Stimulated activated CD8-positive, alpha-beta memory T cell treated with anti-CD3 and anti-CD28 coated beads, Interleukin-12 subunit alpha, Interleukin-12 subunit beta, amount 100 ng/mL, for 24 hours (primary cell): ENCODE data around the gene NOLC1.

ENCODE experiments used
- DNase-seq: peaks from one replicate; pipeline ENCODE4 v3.0.0-alpha.2; 2020; ENCODE audit errors: extremely low read depth

NOLC1 gene

GRCh38 chr10:102121739-102122372, 30.3 kb upstream of the NOLC1 start:
- no peak for DNase-seq

- DNase-seq: no peak
Measured at GRCh38 chr10:102122450-102122849, 29.7 kb upstream of the NOLC1 start.

- DNase-seq: no peak
Measured at GRCh38 chr10:102123223-102123622, 29.0 kb upstream of the NOLC1 start.

GRCh38 chr10:102131286-102132170, 20.7 kb upstream of the NOLC1 start:
- DNase-seq: no peak

- no peak for DNase-seq
Measured at GRCh38 chr10:102132193-102132562, 20.0 kb upstream of the NOLC1 start.

- peak; percentile 94 for DNase-seq
Measured at GRCh38 chr10:102132563-102133372, 19.4 kb upstream of the NOLC1 start, which contains the start of gene PPRC1. Gene PPRC1, plus strand, starts transcription at chr10:102133040. Its CDS starts 29 bp downstream, at chr10:102133069.

GRCh38 chr10:102133373-102134195, 18.6 kb upstream of the NOLC1 start:
- DNase-seq: peak; percentile 45

- no peak for DNase-seq
Measured at GRCh38 chr10:102134416-102134815, 17.8 kb upstream of the NOLC1 start.

GRCh38 chr10:102135956-102136526, 16.1 kb upstream of the NOLC1 start:
- DNase-seq: no peak

- no peak for DNase-seq
Measured at GRCh38 chr10:102139281-102140110, 12.7 kb upstream of the NOLC1 start.

GRCh38 chr10:102140218-102140617, 12.0 kb upstream of the NOLC1 start:
- no peak for DNase-seq

GRCh38 chr10:102140913-102141540, 11.2 kb upstream of the NOLC1 start:
- DNase-seq: no peak

GRCh38 chr10:102141583-102142107, 10.5 kb upstream of the NOLC1 start:
- no peak for DNase-seq

- no peak for DNase-seq
Measured at GRCh38 chr10:102146971-102147428, 5.2 kb upstream of the NOLC1 start.

GRCh38 chr10:102147561-102147960, 4.6 kb upstream of the NOLC1 start:
- no peak for DNase-seq

- DNase-seq: no peak
Measured at GRCh38 chr10:102148275-102148674, 3.9 kb upstream of the NOLC1 start.

- DNase-seq: no peak
Measured at GRCh38 chr10:102150970-102151773, 1.0 kb upstream of the NOLC1 start.

- DNase-seq: peak; percentile 28
Measured at GRCh38 chr10:102152545-102152890, 329 bp downstream of the NOLC1 start.
